ENCODE data around the gene FYN.

DNA sequence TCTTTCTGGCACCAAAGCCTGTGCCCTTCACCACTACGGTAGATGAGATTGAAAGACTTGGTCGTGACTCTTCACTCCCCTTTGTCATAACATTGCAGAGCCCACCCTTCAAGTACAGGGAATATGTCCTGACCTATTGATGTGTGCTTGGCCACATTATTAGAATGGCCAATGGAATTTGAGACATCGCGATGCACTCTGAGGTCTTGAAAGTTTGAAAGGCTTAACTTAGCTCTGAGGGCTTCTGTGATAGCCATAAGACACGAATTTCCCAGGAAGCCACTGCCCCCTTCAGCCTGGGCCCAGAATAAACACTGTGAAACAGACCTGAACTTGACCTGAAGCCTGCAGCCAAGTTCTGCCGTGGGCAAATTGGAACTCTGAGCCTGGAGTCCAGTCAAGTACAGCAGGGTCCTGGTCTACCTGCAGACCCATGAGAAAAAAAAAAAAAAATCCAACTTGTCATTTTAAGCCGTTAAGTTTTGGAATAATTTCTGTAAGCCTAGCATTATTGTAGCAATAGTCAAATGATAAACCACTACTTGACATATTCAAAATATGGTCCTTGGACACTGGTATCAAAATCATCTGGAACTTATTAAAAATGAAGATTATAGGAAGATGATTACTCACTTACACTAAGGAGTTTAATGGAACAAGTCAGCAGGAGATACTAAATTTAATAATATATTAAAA, 230.6 kb downstream of the FYN start:
- TF ChIP-seq, protein P1, sequence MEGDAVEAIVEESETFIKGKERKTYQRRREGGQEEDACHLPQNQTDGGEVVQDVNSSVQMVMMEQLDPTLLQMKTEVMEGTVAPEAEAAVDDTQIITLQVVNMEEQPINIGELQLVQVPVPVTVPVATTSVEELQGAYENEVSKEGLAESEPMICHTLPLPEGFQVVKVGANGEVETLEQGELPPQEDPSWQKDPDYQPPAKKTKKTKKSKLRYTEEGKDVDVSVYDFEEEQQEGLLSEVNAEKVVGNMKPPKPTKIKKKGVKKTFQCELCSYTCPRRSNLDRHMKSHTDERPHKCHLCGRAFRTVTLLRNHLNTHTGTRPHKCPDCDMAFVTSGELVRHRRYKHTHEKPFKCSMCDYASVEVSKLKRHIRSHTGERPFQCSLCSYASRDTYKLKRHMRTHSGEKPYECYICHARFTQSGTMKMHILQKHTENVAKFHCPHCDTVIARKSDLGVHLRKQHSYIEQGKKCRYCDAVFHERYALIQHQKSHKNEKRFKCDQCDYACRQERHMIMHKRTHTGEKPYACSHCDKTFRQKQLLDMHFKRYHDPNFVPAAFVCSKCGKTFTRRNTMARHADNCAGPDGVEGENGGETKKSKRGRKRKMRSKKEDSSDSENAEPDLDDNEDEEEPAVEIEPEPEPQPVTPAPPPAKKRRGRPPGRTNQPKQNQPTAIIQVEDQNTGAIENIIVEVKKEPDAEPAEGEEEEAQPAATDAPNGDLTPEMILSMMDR (IDR thresholded peaks at IDR 0.05) = peak; percentile 29 to 65 (median 55)
- no peak for TF ChIP-seq POLR2A (IDR thresholded peaks at IDR 0.05)

All from tibial nerve (tissue), 3 donors.